Ascending aorta (tissue), 2 donors: ENCODE data around the gene ADAP1. TPM values are rescaled to one million over a fixed set of nuclear protein-coding genes. Genes with fewer than 3 reads are reported as not detected.
"Not testable (repeated sequence)": the region's sequence is repeated elsewhere in the genome, so short reads cannot be mapped to it uniquely, and the experiment has no call there.

Experiments used
- DNase-seq, 2 donors: peaks; one replicate each; pipeline ENCODE4 v3.0.0-alpha.2; 2019; ENCODE audit warnings: low spot score in 2 of 2
- H3K27ac ChIP-seq, 2 donors: fragments of 200-600 bp; sonication (generic); one replicate each; pipeline ENCODE4 v1.5.1; 2016 to 2017; ENCODE audit warnings: mild to moderate bottlenecking in 1 of 2
- H3K27me3 ChIP-seq: fragments of 200-600 bp; sonication (generic); one replicate; pipeline ENCODE4 v1.5.1; 2017
- H3K36me3 ChIP-seq, 2 donors: fragments of 200-600 bp; sonication (generic); one replicate each; pipeline ENCODE4 v1.5.1; 2016
- H3K4me1 ChIP-seq, 2 donors: fragments of 200-600 bp; sonication (generic); one replicate each; pipeline ENCODE4 v1.5.1; 2016 to 2017; ENCODE audit warnings: mild to moderate bottlenecking in 1 of 2
- H3K4me3 ChIP-seq, 2 donors: fragments of 200-600 bp; sonication (generic); one replicate each; pipeline ENCODE4 v1.5.1; 2016 to 2017; ENCODE audit warnings: mild to moderate bottlenecking in 1 of 2
- H3K9me3 ChIP-seq, 2 donors: fragments of 200-600 bp; sonication (generic); one replicate each; pipeline ENCODE4 v1.5.1; 2016
- intact Hi-C: fragments of 100-400 bp; cut with DNase I; formaldehyde crosslinking; loops from one replicate; pipeline ENCODE4 v1.15.1; 2023
- total RNA-seq: library from RNA; depleted of rRNA; stranded (reverse); fragments of >200 nt; gene quantifications from one replicate; pipeline ENCODE4 v1.1.0, GENCODE V29; 2016
- TF ChIP-seq, protein P1 (sequence below), 3 experiments: fragments of 200-600 bp in 2 of 3; fragments of 450-650 bp in 1 of 3; sonication (generic) in 2 of 3; IDR thresholded peaks; one replicate each; pipeline ENCODE4 v1.5.1; 2016 to 2019; ENCODE audit warnings: antibody characterized with exemption in 3 of 3, mild to moderate bottlenecking in 1 of 3, moderate library complexity in 1 of 3

Gene ADAP1
- total RNA-seq, 1 donor from 2014 or later: 44.5 TPM

DNA sequence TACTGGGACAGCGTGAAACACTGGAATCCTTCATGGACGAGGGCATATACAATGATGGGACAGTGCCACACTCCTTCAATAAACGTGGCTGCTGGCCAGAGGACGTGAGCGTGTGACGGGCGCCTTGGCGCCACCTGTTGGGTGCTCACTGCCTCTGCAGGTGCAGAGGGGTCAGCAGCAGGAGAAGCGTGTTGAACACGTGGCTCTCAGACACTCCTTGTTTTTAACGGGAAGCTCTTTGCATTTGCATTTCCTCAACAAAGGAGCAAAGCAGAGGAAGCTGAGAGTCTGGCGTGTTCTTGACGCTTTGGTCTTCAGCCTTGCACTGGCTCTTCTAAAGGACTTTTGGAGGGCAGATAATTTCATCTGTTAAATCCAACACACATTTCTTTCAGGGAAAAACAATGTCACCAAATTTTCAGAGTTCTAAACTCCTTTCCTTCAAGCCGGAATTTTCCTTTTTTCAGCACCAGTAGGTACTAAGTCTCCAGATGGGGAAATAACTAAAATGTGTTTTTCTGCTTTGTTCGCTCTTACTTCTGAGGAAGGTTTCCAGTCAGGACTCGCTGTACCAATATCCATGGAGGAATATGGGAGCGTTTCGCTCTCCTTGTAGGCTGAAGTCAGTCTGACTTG lies 81.0 kb downstream of the ADAP1 start:
- TF ChIP-seq, protein P1, sequence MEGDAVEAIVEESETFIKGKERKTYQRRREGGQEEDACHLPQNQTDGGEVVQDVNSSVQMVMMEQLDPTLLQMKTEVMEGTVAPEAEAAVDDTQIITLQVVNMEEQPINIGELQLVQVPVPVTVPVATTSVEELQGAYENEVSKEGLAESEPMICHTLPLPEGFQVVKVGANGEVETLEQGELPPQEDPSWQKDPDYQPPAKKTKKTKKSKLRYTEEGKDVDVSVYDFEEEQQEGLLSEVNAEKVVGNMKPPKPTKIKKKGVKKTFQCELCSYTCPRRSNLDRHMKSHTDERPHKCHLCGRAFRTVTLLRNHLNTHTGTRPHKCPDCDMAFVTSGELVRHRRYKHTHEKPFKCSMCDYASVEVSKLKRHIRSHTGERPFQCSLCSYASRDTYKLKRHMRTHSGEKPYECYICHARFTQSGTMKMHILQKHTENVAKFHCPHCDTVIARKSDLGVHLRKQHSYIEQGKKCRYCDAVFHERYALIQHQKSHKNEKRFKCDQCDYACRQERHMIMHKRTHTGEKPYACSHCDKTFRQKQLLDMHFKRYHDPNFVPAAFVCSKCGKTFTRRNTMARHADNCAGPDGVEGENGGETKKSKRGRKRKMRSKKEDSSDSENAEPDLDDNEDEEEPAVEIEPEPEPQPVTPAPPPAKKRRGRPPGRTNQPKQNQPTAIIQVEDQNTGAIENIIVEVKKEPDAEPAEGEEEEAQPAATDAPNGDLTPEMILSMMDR (IDR thresholded peaks at IDR 0.05): peak; percentile 93 to 96 (median 93)
- DNase-seq: peak; percentile 50 to 90
- intact Hi-C loops: loop anchor here (1.0 to 10.0 kb wide), 4 partner anchors 87 to 661 kb away; partner anchors contain the start of gene MAFK
- H3K4me3 ChIP-seq: no peak overlapping the region
- no peaks in the 10 kb centered on the region for H3K27me3 ChIP-seq
- H3K27ac ChIP-seq: peak overlapping the region; percentile 47 to 66
- peaks cover 29 to 42% of the 10 kb centered on the region in 2 donors for H3K36me3 ChIP-seq
- no peaks in the 10 kb centered on the region for H3K9me3 ChIP-seq
- peaks cover 5 to 25% of the 10 kb centered on the region in 2 donors for H3K4me1 ChIP-seq

DNA sequence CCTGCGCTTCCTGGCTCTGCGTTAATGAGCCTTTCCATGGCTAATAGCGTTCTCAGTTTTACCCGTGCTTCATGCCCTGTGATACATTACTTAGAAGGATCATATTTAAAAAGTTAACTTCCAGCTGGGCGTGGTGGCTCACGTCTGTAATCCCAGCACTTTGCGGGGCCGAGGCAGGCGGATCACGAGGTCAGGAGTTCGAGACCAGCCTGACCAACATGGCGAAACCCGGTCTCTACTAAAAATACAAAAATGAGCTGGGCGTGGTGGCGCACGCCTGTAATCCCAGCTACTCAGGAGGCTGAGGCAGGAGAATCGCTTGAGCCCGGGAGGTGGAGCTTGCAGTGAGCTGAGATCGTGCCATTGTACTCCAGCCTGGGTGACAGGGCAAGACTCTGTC lies 81.8 kb downstream of the ADAP1 start:
- H3K36me3 ChIP-seq: peaks cover 29 to 46% of the 10 kb centered on the region in 2 donors
- not testable (repeated sequence) for H3K4me3 ChIP-seq, DNase-seq, H3K27me3 ChIP-seq, H3K9me3 ChIP-seq
- intact Hi-C loops: loop anchor here (1.0 to 10.0 kb wide), 4 partner anchors 86 to 662 kb away; partner anchors contain the start of gene MAFK
- peaks cover 3 to 24% of the 10 kb centered on the region in 2 donors for H3K4me1 ChIP-seq
- peak overlapping the region; percentile 47 to 66 for H3K27ac ChIP-seq

DNA sequence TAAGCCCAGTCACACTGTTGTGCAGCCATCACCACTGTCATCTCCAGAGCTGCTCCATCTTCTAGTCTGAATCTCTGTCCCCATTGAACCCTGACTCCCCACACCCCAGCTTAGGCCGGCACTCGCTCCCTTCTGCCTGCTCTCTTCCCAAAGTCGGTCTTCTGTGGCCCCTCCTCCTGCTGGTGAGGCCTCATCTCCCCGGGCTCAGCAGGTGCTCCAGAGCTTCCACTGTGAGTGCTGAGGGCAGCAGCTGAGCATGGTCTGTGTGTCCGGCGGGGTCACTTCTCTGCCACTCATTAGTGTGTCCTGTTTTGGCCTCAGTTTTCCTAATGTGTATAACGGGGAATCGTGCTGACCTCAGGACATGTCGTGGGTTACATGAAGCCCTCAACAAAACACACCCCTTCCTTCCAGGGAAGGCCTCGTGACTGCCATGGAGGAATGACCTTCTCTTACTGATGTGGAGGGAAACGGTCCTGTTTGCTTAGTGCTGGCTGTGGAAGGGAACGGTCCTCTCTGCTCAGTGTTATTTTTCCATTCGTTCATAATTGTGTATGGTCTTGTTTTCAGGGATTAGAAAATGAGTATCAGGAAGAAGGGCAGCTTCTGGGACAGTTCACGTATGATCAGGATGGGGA lies 82.5 kb downstream of the ADAP1 start:
- no peak for DNase-seq
- Histone ChIP-seq H3K36me3 (peaks cover 29 to 46% of the 10 kb centered on the region in 2 donors), H3K27ac (peak overlapping the region; percentile 47 to 66), H3K4me3 (no peak overlapping the region), H3K4me1 (peaks cover 9 to 30% of the 10 kb centered on the region in 2 donors), H3K9me3 (no peaks in the 10 kb centered on the region), H3K27me3 (no peaks in the 10 kb centered on the region)
- intact Hi-C loops: loop anchor here (10.0 kb wide), 3 partner anchors 547 to 663 kb away; partner anchors contain the start of gene MAFK
- TF ChIP-seq, protein P1 (IDR thresholded peaks at IDR 0.05): no peak

DNA sequence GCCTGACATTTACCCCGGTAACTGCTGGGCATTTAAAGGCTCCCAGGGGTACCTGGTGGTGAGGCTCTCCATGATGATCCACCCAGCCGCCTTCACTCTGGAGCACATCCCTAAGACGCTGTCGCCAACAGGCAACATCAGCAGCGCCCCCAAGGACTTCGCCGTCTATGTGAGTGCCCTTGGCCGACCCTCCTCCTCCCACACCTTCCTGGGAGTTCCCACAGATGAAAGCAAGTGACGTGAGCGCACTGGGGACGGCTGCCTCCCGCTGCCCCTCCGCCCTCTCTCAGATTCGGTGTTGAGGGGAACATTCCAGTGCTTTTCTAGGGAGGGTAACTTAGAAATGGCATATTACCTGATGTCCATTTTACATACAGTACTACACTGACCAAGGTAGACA lies 85.1 kb downstream of the ADAP1 start:
- Histone ChIP-seq H3K27me3 (no peaks in the 10 kb centered on the region), H3K9me3 (no peaks in the 10 kb centered on the region), H3K27ac (peak overlapping the region; percentile 66 to 95), H3K4me1 (peaks cover 9 to 35% of the 10 kb centered on the region in 2 donors), H3K36me3 (peaks cover 41 to 62% of the 10 kb centered on the region in 2 donors), H3K4me3 (no peak overlapping the region)
- TF ChIP-seq, protein P1 (IDR thresholded peaks at IDR 0.05): no peak
- DNase-seq: no peak
- intact Hi-C loops: loop anchor here (5.0 kb wide), 2 partner anchors 267 to 357 kb away; no protein-coding TSS in a partner anchor

DNA sequence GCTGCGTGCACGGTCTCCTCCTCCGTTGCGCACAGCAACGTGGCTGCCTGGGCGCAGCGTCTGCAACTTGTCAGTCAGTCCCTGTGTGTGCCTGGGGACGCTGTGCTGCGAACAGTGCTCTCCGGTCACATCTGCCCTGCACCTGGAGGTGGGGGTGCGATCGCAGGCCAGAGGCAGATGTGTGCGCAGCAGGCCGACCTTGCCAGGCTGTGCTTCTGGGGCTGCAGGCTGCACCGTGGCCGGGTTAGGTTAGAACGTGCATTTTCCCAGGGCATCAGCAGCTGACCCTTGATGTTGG lies 86.3 kb downstream of the ADAP1 start:
- Histone ChIP-seq H3K9me3 (no peaks in the 10 kb centered on the region), H3K4me3 (no peak overlapping the region), H3K27me3 (no peaks in the 10 kb centered on the region), H3K36me3 (peaks cover 53 to 63% of the 10 kb centered on the region in 2 donors), H3K27ac (peak overlapping the region; percentile 92 to 95), H3K4me1 (peaks cover 9 to 32% of the 10 kb centered on the region in 2 donors)
- intact Hi-C loops: loop anchor here (5.0 kb wide), 2 partner anchors 266 to 356 kb away; no protein-coding TSS in a partner anchor
- TF ChIP-seq, protein P1 (IDR thresholded peaks at IDR 0.05): no peak
- no peak for DNase-seq
